Measurements from ENCODE around the gene TBC1D25.
A peak's percentile ranks its signal among the peaks of the same experiment; 100 is the strongest.

TBC1D25 gene

DNA sequence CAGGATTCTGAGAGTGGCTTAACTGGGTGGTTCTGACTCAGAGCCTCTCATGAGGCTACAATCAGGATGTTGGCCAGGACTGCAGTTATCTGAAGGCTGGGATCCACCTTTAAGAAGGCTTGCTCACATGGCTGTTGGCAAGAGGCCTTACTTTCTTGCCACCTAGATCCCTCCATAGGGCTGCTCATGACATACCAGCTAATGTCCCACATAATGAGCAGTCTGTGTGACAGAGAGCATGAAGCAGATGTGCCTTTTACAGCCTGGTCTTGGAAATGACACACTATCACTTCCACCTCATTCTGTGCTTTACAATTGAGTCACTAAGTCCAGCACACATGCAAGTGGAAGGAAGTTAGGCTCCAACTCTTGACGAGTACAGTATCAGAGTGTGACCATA lies 30.4 kb downstream of the TBC1D25 start:
- DNase-seq = no peak

DNA sequence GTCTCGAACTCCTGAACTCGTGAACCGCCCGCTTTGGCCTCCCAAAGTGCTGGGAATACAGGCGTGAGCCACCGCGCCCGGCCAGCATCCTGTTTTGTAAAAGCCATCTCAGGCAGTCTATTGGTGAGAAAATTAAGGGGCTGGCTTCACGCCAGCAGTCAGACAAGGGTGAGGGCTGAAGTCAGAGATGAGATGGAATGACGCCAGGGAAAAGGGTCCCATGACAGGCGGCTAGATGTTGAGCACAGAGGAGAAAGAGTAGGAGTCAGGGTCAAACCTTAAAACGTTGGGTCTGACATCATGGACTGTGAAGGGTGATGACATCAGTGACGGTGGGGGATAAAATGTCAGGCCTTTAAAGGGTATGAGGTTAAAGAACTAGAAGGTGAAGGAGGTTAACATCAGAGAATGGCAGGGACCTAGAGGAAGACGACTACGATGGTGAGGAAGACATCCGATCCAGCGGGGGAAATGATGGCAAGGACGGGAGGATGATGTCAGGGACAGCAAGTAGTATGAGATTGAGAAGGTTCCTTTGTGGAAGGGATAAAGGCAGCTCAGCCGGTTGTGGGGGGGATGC lies 34.3 kb downstream of the TBC1D25 start:
- DNase-seq = peak; percentile 21

GRCh38 chrX:48574270-48575266 lies 35.1 kb downstream of the TBC1D25 start, which contains the start of gene RBM3:
Gene RBM3, plus strand, starts transcription at chrX:48574484. Its CDS starts 697 bp downstream, at chrX:48575181.
- DNase-seq = peak; percentile 88

GRCh38 chrX:48575642-48576041 lies 36.1 kb downstream of the TBC1D25 start:
- no peak for DNase-seq

DNA sequence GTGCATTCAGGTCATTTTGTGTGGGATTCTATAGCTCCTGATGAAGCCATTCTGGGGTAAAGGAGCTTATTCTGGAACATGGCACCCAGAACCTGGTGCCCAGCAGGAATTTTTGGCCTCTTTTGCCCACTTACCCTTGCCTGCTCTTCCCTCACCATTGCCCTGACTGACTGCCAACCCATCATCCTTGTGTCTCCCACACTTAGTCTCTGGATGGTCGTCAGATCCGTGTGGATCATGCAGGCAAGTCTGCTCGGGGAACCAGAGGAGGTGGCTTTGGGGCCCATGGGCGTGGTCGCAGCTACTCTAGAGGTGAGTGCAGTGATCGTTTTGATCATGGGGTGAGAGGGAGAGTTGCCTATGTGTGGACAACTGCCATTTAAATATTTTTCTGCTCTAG lies 36.6 kb downstream of the TBC1D25 start:
- DNase-seq = no peak

DNA sequence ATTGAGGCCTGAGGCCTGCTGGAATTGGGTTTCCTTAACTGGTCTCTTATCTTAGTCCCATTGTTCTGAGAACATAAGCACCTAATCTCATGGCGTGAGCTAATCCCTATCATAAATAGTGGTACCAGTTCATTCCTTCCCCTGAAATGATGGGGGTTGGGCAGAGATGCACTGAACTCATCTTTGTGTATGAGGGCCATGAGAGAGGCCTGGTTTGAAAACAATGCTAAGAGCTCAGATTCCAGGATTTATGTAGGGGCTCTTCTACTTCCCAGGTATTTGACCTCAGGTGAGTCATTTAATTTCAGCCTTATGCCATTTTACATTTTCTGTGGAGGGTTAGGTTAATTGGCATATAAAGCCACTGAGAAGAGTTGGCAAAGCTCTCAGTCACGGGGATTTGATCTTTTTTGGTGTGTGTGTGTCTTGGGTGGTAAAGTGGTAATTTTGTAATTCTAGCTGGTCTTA lies 39.2 kb downstream of the TBC1D25 start:
- no peak for DNase-seq

- DNase-seq = no peak
Measured at GRCh38 chrX:48579259-48579658, 39.7 kb downstream of the TBC1D25 start.

DNA sequence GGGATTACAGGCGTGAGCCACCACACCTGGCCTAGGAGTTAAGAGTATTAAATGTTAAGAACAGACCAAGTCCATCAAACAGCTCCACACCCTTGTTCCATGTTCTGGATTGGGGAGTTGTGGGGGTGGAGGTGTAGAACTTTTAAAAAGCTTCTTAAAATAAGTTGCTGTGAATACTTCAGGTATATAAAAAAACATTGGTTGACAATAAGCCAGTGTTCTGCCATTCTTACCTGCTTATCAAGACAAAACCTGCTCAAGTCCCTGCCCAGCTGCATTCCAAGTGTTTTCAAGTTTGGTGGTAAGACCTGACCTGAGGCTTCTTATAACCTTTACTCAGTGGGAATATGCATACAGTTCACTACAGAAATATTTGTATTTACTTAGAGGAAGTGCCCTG lies 41.1 kb downstream of the TBC1D25 start:
- DNase-seq = no peak

DNA sequence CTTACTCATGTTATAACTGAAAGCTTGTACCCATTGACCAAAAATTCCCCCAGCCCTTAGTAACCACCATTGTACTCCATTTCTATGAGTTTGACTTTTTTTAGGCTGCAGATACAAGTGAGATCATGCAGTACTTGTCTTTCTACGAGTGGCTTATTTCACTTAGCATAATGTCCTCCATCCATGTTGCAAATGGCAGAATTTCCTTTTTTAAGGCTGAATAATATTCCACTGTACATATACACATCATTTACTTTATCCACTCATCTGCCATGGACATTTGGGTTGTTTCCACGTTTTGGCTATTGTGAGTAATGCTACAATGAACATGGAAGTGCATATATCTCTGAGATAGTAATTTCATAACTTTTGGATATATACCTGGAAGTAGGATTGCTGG lies 45.2 kb downstream of the TBC1D25 start:
- no peak for DNase-seq

DNA sequence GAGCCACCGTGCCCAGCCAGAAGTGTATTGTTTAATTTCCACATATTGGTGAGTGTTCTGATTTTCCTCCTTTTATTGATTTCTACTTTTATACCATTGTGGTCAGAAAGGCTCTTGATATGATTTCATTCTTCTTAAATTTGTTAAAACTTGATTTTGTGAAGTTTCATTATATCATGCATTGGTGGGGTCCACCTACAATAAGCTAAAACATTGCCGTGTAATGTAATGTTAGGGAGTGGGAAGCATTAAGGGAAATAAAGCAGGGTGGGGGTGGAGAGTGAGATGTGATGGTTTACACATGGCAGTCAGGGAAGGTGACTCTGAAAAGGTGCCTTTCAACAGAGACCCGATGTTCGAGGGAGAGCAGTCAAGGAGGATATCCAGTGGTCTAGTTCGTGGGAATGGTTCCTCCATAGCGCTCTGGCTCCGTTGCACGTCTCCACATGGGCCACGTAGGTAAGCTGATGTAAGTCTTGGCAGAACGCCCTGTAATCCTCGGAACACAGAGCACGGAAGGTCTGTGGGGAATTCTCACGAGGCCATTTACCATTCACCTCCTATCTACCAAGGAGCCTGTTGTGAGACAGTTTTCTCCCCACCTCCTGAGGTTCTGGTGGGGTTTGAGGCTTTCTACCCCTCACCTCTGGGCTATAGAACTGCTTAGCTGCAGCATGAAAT lies 50.1 kb downstream of the TBC1D25 start:
- DNase-seq = no peak

DNA sequence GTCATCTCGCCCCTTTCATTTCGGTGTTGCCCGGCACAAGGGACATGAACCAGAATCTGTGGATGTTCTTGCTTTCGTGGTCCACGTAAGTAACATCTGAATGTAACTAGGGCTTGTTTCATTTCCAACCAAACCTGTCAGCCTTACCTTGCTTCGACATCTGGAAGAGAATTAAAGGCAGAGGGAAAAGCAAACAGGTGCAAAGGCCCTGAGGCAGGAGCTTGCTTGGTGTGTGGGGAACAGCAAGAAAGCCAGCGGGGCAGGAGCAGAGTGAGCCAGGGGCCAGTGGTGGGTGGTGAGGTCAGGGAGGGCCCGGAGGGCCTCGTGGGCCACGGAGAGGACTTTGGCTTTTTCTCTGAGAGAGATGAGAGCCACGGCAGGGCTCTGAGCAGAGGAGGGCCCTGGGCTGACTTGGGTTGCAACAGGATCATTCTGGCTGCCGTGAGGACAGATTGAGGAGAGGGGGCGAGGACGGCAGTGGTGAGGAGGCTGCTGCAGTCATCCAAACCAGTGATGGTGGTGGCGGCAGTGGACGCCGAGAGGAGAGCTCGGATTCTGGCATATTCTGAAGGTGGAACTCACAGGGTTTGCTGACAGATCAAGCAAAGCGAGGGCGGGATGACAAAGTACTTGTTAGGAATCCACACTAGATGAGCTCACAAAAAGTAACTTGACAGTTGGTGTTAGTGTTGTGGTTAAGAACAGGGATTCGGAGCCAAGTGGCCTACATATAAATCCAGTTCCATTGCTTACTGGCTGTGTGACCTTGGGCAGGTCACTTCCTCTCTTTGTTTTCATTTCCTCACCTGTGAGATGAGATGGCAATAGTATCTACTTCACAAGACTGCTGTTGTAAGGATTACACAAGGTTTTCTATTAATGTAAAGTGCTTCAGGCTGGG lies 50.9 kb downstream of the TBC1D25 start:
- DNase-seq = no peak

- no peak for DNase-seq
Measured at GRCh38 chrX:48591255-48591791, 51.8 kb downstream of the TBC1D25 start.

DNA sequence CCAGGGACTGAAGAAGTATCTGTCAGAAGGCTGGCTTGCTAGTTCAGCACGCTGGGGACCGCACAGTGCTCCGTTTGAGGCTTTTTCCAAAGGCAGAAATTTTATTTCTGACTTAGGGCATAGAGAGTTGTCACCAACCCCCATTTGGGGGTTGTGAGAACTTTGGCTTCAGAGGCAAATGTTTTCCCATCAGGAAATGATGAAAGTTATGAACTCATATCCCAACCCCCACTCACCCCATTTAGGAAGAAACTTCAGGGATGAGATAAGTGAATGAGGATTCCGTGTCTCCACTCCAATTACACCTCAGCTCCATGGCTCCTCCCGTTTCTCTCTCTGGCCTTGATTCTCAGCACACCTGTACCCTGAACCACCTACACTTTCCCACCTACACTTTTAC lies 53.5 kb downstream of the TBC1D25 start:
- no peak for DNase-seq

GRCh38 chrX:48595929-48596328 lies 56.4 kb downstream of the TBC1D25 start:
- DNase-seq = no peak

DNA sequence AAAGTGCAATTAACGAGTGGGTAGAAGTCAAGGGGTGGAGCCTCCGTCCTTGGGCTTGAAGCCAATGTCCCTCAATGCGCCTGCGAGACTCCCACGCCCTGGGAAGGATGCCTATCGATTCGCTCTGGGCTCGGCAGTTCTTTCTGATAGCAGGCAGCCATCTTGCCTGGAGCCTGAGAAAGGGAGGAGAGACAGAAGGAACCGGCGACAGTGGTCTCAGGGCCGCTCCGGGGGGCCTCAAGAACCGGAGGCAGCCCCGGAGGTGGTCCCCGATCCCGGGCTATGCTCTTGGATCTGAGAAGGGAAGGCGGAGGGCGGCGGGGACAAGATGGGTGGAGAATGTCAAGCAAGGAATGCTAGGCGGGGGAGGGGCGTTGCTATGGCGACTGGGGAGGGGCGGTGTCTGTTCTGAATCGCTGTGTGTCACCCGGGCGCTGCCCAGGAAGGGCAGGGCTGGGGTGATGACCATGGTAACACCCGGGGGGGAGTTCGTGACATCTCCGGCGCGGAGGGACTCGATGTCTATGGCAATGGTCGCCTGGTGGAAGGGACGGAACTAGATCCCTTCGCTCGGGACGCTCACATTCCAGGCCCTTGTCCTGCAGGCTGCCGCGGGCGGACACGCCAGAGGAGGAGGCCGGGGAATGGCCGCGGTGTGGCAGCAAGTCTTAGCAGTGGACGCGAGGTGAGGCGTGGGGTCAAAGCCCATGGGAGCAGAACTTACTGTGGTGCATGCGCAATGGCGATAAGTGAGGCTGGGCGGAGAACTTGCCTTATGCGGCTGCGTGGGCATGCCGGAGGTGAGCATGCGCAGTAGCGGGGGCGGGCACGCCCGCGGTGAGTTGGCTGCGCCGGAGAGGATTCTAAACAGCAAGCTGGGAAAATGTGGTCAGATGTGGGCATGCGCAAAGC lies 58.1 kb downstream of the TBC1D25 start, which contains the start of gene WDR13:
TSS of gene WDR13 (plus strand) at position 140 of the 912 bp plus-strand sequence. CDS start at position 645, 505 bp downstream.
- DNase-seq = peak; percentile 88

DNA sequence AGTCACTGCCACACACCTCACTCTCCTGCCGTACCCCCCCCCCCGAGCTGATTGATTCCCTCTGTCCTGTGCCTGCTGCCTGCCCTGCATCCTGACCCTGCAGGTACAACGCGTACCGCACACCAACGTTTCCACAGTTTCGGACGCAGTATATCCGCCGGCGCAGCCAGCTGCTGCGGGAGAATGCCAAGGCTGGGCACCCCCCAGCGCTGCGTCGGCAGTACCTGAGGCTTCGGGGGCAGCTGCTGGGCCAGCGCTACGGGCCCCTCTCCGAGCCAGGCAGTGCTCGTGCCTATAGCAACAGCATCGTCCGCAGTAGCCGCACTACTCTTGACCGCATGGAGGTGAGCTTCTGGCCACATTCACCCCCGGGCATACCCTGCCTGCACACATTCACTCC lies 59.1 kb downstream of the TBC1D25 start:
- no peak for DNase-seq

DNA sequence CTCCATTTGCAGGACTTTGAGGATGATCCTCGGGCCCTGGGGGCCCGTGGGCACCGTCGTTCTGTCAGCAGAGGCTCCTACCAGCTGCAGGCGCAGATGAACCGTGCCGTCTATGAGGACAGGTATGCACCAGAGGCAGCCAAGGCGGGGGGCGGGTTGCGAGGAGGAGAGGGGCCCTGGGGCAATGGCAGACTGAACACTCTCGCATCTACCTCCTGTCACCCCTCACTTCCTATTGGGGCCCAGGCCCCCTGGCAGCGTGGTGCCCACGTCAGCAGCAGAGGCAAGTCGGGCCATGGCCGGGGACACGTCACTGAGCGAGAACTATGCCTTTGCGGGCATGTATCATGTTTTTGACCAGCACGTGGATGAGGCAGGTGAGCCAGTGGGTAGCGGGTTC lies 59.8 kb downstream of the TBC1D25 start:
- DNase-seq = no peak

GRCh38 chrX:48600226-48600625 lies 60.7 kb downstream of the TBC1D25 start:
- DNase-seq = no peak

GRCh38 chrX:48601741-48602394 lies 62.4 kb downstream of the TBC1D25 start:
- no peak for DNase-seq

DNA sequence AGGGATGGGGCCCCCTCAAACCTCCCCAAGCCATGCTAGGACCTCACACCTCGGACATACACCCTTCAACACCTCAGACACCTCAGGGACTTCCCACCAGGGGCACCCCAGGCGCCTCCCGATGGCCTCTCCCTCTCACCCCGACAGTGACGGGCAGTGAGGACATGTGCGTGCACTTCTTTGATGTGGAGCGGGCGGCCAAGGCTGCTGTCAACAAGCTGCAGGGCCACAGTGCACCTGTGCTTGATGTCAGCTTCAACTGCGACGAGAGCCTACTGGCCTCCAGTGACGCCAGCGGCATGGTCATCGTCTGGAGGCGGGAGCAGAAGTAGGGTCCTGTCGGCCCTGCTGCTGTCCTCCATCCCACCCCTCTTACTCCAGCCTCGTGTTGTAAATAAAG lies 65.2 kb downstream of the TBC1D25 start:
- no peak for DNase-seq

All from activated CD4-positive, alpha-beta T cell treated with anti-CD3 and anti-CD28 coated beads, Interleukin-2, amount 50 U/mL, for 1 hour (primary cell).